Activated B cell treated with CpG ODN at 0.5 μM for 24 hours (primary cell): ENCODE measurements around the gene TP53BP1. TPM values are rescaled to one million over a fixed set of nuclear protein-coding genes. Genes with fewer than 3 reads are reported as not detected.

Experiments
- ATAC-seq: fragments of 200-7000 bp; cut with Tn5 transposase; one replicate; pipeline ENCODE4 v1.10.0; 2021; ENCODE audit warnings: low read depth, mild to moderate bottlenecking, moderate library complexity
- CTCF ChIA-PET: fragments of 350-600 bp; sonication (Branson Sonifier 250); formaldehyde crosslinking; loops from one replicate; lab custom pipeline; 2021; ENCODE audit warnings: antibody characterized with exemption; lab: Charles Lee
- POLR2A ChIA-PET: fragments of 350-600 bp; sonication (Branson Sonifier 250); formaldehyde crosslinking; loops from one replicate; lab custom pipeline; 2021; ENCODE audit warnings: antibody characterized with exemption; lab: Charles Lee
- DNase-seq: peaks from one replicate; pipeline ENCODE4 v3.0.0; 2022
- H3K27ac Mint-ChIP-seq: one replicate; pipeline ENCODE4 v1.8.0; 2020; ENCODE audit warnings: mixed read lengths
- H3K27me3 Mint-ChIP-seq: one replicate; pipeline ENCODE4 v1.8.0; 2021; ENCODE audit warnings: mixed read lengths
- H3K36me3 Mint-ChIP-seq: one replicate; pipeline ENCODE4 v1.8.0; 2021; ENCODE audit warnings: low read depth, mixed read lengths
- H3K4me1 Mint-ChIP-seq: one replicate; pipeline ENCODE4 v1.8.0; 2021; ENCODE audit warnings: mixed read lengths
- H3K4me3 Mint-ChIP-seq: one replicate; pipeline ENCODE4 v1.8.0; 2020; ENCODE audit warnings: mild to moderate bottlenecking, mixed read lengths
- H3K9me3 Mint-ChIP-seq: one replicate; pipeline ENCODE4 v1.8.0; 2020; ENCODE audit warnings: mixed read lengths
- intact Hi-C: fragments of 100-400 bp; cut with micrococcal nuclease; formaldehyde crosslinking; loops from one replicate; pipeline ENCODE4 v1.15.1; 2024
- total RNA-seq: library from RNA; stranded (reverse); gene quantifications from 2 replicates; pipeline ENCODE4 v1.2.3, GENCODE V29; 2022
- TF ChIP-seq, protein P1 (sequence below): fragments of 200-600 bp; IDR thresholded peaks from one replicate; pipeline ENCODE4 v1.8.0; 2022; ENCODE audit warnings: antibody characterized with exemption, mild to moderate bottlenecking

Gene TP53BP1
- total RNA-seq, 1 donor from 2014 or later, result 53.9 TPM

DNA sequence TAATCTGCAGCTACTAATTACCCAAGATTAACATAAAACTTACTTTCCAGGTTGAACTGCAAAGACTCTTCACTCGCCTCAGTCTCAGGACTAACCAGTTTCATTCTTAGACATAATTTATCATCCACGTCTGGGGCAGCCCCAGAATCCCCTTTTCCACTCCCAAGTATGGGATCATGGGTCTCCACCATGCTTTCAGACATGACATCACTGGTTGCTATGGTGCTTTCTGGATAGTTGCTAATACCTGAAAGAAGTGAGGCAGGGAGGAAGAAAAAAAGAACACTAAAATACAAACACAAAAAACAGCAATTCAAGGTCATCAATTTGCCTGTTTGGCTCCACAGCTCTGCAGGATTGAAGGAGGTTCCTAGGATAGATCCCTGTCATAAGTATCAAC, 46.6 kb downstream of the TP53BP1 start:
- no peak for DNase-seq
- POLR2A ChIA-PET, result no interaction called here
- intact Hi-C loops, result no loop called here
- no peaks in the 10 kb centered on the region for H3K4me1 Mint-ChIP-seq
- no peak overlapping the region for H3K27ac Mint-ChIP-seq
- CTCF ChIA-PET, result no interaction called here
- no peak overlapping the region for H3K4me3 Mint-ChIP-seq
- no peaks in the 10 kb centered on the region for H3K9me3 Mint-ChIP-seq
- no peaks in the 10 kb centered on the region for H3K27me3 Mint-ChIP-seq
- no peak for ATAC-seq
- H3K36me3 Mint-ChIP-seq, result peaks cover 39% of the 10 kb centered on the region
- TF ChIP-seq, protein P1, sequence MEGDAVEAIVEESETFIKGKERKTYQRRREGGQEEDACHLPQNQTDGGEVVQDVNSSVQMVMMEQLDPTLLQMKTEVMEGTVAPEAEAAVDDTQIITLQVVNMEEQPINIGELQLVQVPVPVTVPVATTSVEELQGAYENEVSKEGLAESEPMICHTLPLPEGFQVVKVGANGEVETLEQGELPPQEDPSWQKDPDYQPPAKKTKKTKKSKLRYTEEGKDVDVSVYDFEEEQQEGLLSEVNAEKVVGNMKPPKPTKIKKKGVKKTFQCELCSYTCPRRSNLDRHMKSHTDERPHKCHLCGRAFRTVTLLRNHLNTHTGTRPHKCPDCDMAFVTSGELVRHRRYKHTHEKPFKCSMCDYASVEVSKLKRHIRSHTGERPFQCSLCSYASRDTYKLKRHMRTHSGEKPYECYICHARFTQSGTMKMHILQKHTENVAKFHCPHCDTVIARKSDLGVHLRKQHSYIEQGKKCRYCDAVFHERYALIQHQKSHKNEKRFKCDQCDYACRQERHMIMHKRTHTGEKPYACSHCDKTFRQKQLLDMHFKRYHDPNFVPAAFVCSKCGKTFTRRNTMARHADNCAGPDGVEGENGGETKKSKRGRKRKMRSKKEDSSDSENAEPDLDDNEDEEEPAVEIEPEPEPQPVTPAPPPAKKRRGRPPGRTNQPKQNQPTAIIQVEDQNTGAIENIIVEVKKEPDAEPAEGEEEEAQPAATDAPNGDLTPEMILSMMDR, result no peak

DNA sequence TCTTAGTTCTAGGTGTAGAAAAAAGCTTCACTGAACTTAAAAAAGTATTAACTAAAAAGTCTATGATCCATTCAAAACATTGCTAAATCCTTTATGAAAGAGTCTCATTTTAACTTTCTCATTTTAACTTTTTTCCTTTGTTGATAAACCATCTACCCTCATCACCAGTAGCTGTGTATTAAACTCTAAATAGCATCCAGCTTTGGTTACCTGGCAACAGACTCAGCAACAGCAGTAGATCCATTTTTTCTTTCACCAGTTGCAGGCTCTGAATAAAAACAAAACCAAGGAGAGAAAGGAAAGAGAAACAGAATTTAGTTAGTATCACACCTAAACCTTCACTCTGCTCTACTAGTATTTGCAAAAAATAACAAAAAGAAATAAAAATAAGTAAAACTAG, 51.6 kb downstream of the TP53BP1 start:
- POLR2A ChIA-PET, result no interaction called here

DNA sequence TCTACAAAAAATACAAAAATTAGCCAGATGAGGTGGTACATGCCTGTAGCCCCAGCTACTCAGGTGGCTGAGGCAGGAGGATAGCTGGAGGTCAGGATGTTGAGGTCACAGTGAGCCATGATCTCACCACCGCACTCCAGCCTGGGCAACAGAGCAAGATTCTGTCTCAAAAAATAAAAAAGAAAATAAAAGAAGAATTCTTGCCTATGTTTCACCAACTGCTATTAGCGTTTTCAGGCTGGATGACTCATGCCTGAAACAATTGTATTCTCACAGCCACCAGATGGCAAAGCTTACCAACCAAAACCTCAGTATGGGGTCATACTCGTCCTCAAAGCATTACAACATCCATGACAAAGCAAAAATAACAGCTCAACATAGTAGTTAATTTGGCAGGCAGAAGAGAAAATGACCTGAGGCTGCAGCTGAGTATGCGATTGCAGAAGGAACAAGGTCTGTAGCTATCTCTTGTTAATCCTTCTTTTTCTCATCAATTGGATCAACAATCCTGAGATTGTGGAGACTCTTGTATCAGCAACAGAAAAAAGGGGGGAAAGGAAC, 52.2 kb downstream of the TP53BP1 start:
- POLR2A ChIA-PET, result no interaction called here

More for the DNA sequence above, 51.6 kb downstream of the TP53BP1 start:
- Mint-ChIP-seq H3K27me3 (no peaks in the 10 kb centered on the region), H3K4me3 (no peak overlapping the region), H3K36me3 (peaks cover 60% of the 10 kb centered on the region), H3K4me1 (no peaks in the 10 kb centered on the region), H3K9me3 (no peaks in the 10 kb centered on the region), H3K27ac (no peak overlapping the region)
- TF ChIP-seq, protein P1, result no peak
- DNase-seq (no peak), ATAC-seq (no peak)
- CTCF ChIA-PET, result interaction anchor here (0.9 to 1.9 kb wide), 2 partner anchors 73 to 308 kb away, joined by 3 to 9 read pairs; no protein-coding TSS in a partner anchor
- intact Hi-C loops, result loop anchor here (2.0 kb wide), 1 partner anchor 73 kb away; no protein-coding TSS in a partner anchor

DNA sequence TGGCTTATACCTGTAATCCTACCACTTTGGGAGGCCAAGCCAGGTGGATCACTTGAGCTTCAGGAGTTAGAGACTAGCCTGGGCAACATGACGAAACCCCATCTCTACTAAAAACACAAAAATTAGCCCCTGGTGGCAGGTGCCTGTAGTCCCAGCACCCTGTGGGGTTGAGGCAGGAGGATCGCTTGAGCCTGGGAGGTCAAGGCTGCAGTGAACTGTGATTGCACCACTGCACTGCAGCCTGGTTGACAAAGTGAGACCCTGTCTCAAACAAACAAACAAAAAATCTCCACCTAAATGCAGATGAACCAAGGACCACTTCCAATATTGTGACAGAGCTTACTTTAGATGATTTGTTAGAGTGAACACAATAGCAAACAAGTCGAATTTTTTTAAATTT, 53.7 kb downstream of the TP53BP1 start:
- CTCF ChIA-PET, result interaction anchor here (0.9 kb wide), 1 partner anchor 75 kb away, joined by 3 read pairs; no protein-coding TSS in a partner anchor
- H3K27ac Mint-ChIP-seq, result no peak overlapping the region
- H3K27me3 Mint-ChIP-seq, result no peaks in the 10 kb centered on the region
- no peaks in the 10 kb centered on the region for H3K4me1 Mint-ChIP-seq
- ATAC-seq, result no peak
- H3K36me3 Mint-ChIP-seq, result peaks cover 53% of the 10 kb centered on the region
- TF ChIP-seq, protein P1, result no peak
- DNase-seq, result no peak
- intact Hi-C loops, result no loop called here
- H3K9me3 Mint-ChIP-seq, result no peaks in the 10 kb centered on the region
- POLR2A ChIA-PET, result no interaction called here
- H3K4me3 Mint-ChIP-seq, result no peak overlapping the region

More for the DNA sequence above, 52.2 kb downstream of the TP53BP1 start:
- no peaks in the 10 kb centered on the region for H3K27me3 Mint-ChIP-seq
- CTCF ChIA-PET, result interaction anchor here (0.9 to 1.9 kb wide), 2 partner anchors 74 to 309 kb away, joined by 3 to 9 read pairs; no protein-coding TSS in a partner anchor
- no peak overlapping the region for H3K27ac Mint-ChIP-seq
- H3K4me1 Mint-ChIP-seq, result no peaks in the 10 kb centered on the region
- peaks cover 59% of the 10 kb centered on the region for H3K36me3 Mint-ChIP-seq
- H3K4me3 Mint-ChIP-seq, result no peak overlapping the region
- H3K9me3 Mint-ChIP-seq, result no peaks in the 10 kb centered on the region
- intact Hi-C loops, result loop anchor here (2.0 kb wide), 1 partner anchor 74 kb away; no protein-coding TSS in a partner anchor
- ATAC-seq (no peak), DNase-seq (no peak)
- TF ChIP-seq, protein P1, result no peak

GRCh38 chr15:43436395-43436794, 56.6 kb downstream of the TP53BP1 start:
- H3K4me3 Mint-ChIP-seq, result no peak overlapping the region
- ATAC-seq (no peak), DNase-seq (no peak)
- H3K4me1 Mint-ChIP-seq, result no peaks in the 10 kb centered on the region
- POLR2A ChIA-PET, result no interaction called here
- intact Hi-C loops, result no loop called here
- H3K36me3 Mint-ChIP-seq, result peaks cover 72% of the 10 kb centered on the region
- CTCF ChIA-PET, result no interaction called here
- H3K27ac Mint-ChIP-seq, result no peak overlapping the region
- no peaks in the 10 kb centered on the region for H3K27me3 Mint-ChIP-seq
- TF ChIP-seq, protein P1, result no peak
- H3K9me3 Mint-ChIP-seq, result no peaks in the 10 kb centered on the region
